ENCODE data around the gene AFAP1L1.
"Not testable (repeated sequence)": the region's sequence is repeated elsewhere in the genome, so short reads cannot be mapped to it uniquely, and the experiment has no call there.

The AFAP1L1 gene

DNA sequence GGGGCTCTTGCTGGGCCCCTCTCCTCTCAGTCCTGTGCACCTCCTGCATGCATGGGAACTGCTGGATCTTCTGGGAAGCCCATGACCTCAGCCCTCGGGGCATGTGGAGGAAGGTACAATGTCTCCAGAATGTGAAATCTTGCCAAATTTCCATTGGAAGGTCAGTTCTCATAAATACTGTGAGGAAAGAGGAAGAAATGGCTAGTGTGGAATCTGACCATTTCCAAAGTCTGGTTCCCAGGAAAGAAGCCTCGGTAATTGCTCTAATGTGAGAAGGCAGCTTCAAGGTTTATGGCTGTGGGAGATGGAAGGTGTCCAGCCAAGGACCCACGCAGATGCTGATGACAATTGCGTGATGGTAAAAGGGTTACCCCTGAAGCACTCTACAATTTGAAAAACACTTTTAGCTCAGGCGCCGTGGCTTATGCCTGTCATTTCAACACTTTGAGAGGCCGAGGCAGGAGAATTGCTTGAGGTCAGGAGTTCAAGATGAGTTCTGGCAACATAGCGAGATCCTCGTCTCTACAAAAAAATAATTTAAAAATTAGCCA is 115.5 kb downstream of the AFAP1L1 start:
- no peak overlapping the region for H3K4me3 ChIP-seq (ENCODE audit: low read depth, low read length)

- no peak overlapping the region for H3K4me3 ChIP-seq (ENCODE audit: low read depth, low read length)
Observed at GRCh38 chr5:149387982-149388381, 116.3 kb downstream of the AFAP1L1 start.

- H3K4me3 ChIP-seq (ENCODE audit: low read depth, low read length), result no peak overlapping the region
Observed at GRCh38 chr5:149388498-149389190, 117.0 kb downstream of the AFAP1L1 start.

DNA sequence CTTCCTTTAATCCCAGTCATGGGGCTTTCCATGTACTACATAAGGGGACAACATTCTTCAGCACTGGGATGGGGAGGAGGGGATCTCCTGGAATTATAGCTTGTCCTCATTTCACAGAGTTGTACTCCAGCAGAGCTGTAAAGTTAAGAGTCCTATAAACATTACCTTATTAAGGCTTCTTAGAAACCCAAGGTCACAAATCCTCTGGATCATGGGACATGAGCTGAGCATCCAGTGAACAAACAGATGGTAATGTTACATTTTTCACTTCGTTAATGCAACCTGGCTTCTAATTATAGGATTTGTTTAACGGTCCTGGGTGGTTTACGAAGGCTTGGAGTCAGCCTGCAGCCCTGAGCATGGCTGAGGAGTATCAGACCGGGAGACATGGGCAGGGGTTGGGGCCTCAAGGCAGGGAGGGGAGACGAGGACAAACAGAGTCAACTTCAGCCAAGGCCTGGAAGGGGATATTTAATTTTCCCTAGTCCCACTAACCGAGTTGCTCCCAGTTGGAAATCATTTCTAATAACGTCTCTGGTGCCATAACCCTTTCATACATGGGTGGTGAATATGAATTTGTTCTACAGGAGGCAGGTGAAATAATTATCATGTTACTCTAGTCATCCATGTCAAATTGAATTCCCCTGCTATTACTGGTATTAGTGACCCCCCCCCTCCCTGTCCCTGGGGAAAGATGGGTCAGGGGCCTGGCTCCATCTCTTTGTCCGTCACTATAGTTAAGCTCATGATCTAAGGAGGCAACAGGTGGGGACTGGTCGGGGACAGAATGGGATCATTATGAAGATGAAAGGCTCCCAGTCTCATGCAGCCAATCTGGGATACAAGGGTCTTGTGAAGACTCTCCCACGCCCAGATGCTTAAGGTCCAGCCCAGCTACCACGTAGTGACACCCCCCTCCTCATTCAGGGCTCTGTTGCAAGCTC is 118.2 kb downstream of the AFAP1L1 start:
- H3K4me3 ChIP-seq (ENCODE audit: low read depth, low read length), result no peak overlapping the region

DNA sequence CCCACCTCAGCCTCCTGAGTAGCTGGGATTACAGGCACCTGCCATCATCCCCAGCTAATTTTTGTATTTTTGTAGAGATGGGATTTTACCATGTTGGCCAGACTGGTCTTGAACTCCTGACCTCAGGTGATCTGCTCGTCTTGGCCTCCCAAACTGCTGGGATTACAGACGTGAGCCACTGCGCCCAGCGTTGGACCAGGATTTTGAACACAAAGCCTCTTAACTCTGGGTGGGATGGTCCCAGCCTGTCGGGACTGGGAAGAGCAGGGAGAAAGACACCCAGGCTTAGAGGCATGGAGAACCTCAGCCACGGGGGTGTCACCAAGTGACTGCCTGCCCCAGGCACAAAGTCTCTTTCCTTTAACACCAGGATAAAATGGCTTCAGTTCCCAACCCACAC is 119.4 kb downstream of the AFAP1L1 start:
- H3K4me3 ChIP-seq (ENCODE audit: low read depth, low read length), result not testable (repeated sequence)
